Gastroesophageal sphincter (tissue), 3 donors: ENCODE results near the gene TRIM37.

Experiments
- EP300 ChIP-seq: sonication (generic); formaldehyde crosslinking; IDR thresholded peaks from one replicate; pipeline ENCODE4 v1.6.1; 2017; ENCODE audit warnings: antibody characterized with exemption, mild to moderate bottlenecking
- POLR2A ChIP-seq, 2 donors: fragments of 450-650 bp; IDR thresholded peaks; one replicate each; pipeline ENCODE4 v1.6.1; 2017; ENCODE audit warnings: antibody characterized with exemption in 2 of 2, mild to moderate bottlenecking in 2 of 2, moderate library complexity in 1 of 2
- POLR2AphosphoS5 ChIP-seq: sonication (generic); formaldehyde crosslinking; IDR thresholded peaks from one replicate; pipeline ENCODE4 v1.6.1; 2017; ENCODE audit warnings: antibody characterized with exemption
- TF ChIP-seq, protein P1 (sequence below), 4 experiments: fragments of 200-600 bp in 2 of 4; fragments of 450-650 bp in 2 of 4; sonication (generic) in 1 of 4; IDR thresholded peaks; one replicate each; pipeline ENCODE4 v1.5.1; 2017 to 2019; ENCODE audit warnings: antibody characterized with exemption in 4 of 4, mild to moderate bottlenecking in 2 of 4, moderate library complexity in 2 of 4

DNA sequence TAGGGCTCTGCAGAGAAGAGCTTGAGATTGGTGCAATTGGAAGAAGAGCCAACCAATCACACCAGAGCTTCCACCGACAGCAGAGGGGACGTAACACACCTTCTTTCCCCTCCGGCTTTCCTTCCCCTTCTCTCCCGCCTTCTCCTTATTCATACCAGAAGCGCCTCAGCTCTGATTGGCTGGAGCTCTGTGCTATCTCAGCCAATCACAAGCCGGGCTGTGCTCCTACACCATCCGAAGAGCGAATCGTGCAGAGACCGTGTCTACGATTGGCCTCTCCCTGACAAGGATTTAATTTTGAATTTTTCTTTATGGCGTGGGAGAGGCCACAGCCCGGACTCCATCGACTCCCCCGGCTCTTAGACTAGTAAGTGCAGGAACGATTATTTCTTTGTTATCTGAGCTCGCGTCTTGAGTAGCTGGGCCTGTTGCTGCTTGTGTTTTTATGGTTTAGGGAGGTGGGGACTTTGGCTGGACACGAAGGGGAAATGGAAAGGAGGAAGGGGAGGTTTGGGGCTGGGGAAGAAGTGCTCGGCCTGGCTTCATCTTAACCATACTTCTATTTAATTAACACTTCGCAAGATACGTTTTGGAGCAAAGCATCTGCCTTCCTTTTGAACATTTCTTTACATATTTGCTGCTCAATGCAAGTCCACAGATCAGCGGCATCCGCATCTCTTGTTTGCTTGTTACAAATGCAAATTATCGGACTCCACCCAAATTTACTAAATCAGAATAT, 48.9 kb upstream of the TRIM37 start, which contains the start of gene PRR11:
- TF ChIP-seq POLR2A (IDR thresholded peaks at IDR 0.05) (no peak), POLR2AphosphoS5 (no peak), EP300 (no peak)
- TF ChIP-seq, protein P1, sequence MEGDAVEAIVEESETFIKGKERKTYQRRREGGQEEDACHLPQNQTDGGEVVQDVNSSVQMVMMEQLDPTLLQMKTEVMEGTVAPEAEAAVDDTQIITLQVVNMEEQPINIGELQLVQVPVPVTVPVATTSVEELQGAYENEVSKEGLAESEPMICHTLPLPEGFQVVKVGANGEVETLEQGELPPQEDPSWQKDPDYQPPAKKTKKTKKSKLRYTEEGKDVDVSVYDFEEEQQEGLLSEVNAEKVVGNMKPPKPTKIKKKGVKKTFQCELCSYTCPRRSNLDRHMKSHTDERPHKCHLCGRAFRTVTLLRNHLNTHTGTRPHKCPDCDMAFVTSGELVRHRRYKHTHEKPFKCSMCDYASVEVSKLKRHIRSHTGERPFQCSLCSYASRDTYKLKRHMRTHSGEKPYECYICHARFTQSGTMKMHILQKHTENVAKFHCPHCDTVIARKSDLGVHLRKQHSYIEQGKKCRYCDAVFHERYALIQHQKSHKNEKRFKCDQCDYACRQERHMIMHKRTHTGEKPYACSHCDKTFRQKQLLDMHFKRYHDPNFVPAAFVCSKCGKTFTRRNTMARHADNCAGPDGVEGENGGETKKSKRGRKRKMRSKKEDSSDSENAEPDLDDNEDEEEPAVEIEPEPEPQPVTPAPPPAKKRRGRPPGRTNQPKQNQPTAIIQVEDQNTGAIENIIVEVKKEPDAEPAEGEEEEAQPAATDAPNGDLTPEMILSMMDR (IDR thresholded peaks at IDR 0.05): no peak
